Heart left ventricle (tissue), 16 donors: Measurements from ENCODE around the gene F2R. TPM values are rescaled to one million over a fixed set of nuclear protein-coding genes. Genes with fewer than 3 reads are reported as not detected.

Experiments
- ATAC-seq, 4 donors: fragments of 200-7000 bp; cut with Tn5 transposase; one replicate each; pipeline ENCODE4 v1.9.1; 2020 to 2022; ENCODE audit warnings: moderate library complexity in 4 of 4, mild to moderate bottlenecking in 3 of 4, moderate number of reproducible peaks in 1 of 4
- DNase-seq, 5 donors: peaks; one replicate each; pipeline ENCODE4 v3.0.0-alpha.2; 2020
- H3K27ac ChIP-seq, 12 donors: fragments of 200-600 bp; sonication (generic) in 4 of 12; one replicate each; pipeline versions ENCODE4 v1.5.0 to v1.8.0; 2016 to 2022; ENCODE audit warnings: mild to moderate bottlenecking in 2 of 12
- H3K27me3 ChIP-seq, 9 donors: fragments of 200-600 bp; sonication (generic) in 2 of 9; one replicate each; pipeline versions ENCODE4 v1.5.1 to v1.8.0; 2016 to 2022; ENCODE audit warnings: mild to moderate bottlenecking in 3 of 9
- H3K36me3 ChIP-seq, 9 donors: fragments of 200-600 bp; sonication (generic) in 2 of 9; one replicate each; pipeline versions ENCODE4 v1.5.0 to v1.8.0; 2018 to 2022; ENCODE audit warnings: mild to moderate bottlenecking in 2 of 9
- H3K4me1 ChIP-seq, 12 donors: fragments of 200-600 bp; sonication (generic) in 4 of 12; one replicate each; pipeline versions ENCODE4 v1.5.0 to v1.8.0; 2016 to 2022; ENCODE audit warnings: mild to moderate bottlenecking in 3 of 12
- H3K4me3 ChIP-seq, 12 donors: fragments of 200-600 bp; sonication (generic) in 4 of 12; one replicate each; pipeline versions ENCODE4 v1.5.0 to v1.8.0; 2017 to 2022; ENCODE audit warnings: mild to moderate bottlenecking in 9 of 12, moderate library complexity in 4 of 12
- H3K9me3 ChIP-seq, 12 donors: fragments of 200-600 bp; sonication (generic) in 4 of 12; one replicate each; pipeline versions ENCODE4 v1.5.0 to v1.8.0; 2016 to 2022; ENCODE audit warnings: mild to moderate bottlenecking in 1 of 12
- POLR2A ChIP-seq, 2 donors: fragments of 450-650 bp; IDR thresholded peaks; one replicate each; pipeline ENCODE4 v1.6.1; 2017; ENCODE audit warnings: antibody characterized with exemption in 2 of 2, mild to moderate bottlenecking in 2 of 2, moderate library complexity in 2 of 2
- WGBS, 4 donors: extraction: QIAGEN DNeasy Blood & Tissue Kit in 2 of 4; methylation state at CpG; one replicate each; pipeline versions ENCODE4 v1.1.5 to v1.1.7; 2013 to 2018; 5-methylcytosine and 5-hydroxymethylcytosine counted together
- intact Hi-C, 10 donors: fragments of 100-400 bp; cut with DNase I; formaldehyde crosslinking; loops; one replicate each; pipeline versions ENCODE4 v1.11.1 to v1.14.2; 2022
- polyA plus RNA-seq, 2 donors: library from polyadenylated mRNA; stranded (reverse); fragments of 200-250 nt; gene quantifications; one replicate each; pipeline ENCODE4 v1.2.3, GENCODE V29; 2013
- total RNA-seq, 9 donors: library from RNA; depleted of rRNA in 2 of 9; stranded (reverse); fragments of >200 nt in 2 of 9; fragmentation: NEBNext Ultra II Directional in 3 of 9; extraction: Animal tissue kit (Norgen Biotek cat#: 25700) in 3 of 9; gene quantifications; one replicate each; pipeline versions ENCODE4 v1.1.0 to v1.2.4, GENCODE V29; 2016 to 2023
- TF ChIP-seq, protein P1 (sequence below), 12 donors: fragments of 200-600 bp; sonication (generic) in 4 of 12; IDR thresholded peaks; one replicate each; pipeline versions ENCODE4 v1.5.0 to v1.8.0; 2018 to 2022; ENCODE audit warnings: antibody characterized with exemption in 12 of 12, mild to moderate bottlenecking in 5 of 12
- donor health status: ischemic (EF 13 %, LVEDD 7.1; RV severe dilation, severe dysfunction).
- donor health status: healthy with polysubstance abuse.
- donor health status: DM: no; HTN: yes; CAD: no.
- donor health status: DM: no; HTN: no; CAD: no.
- donor health status: ischemic (EF 25% LVEDD 6.9; RV normal size, moderate dysfunction).
- donor health status: ischemic (EF 25% LVEDD 5.7; RV mildly dilated, moderate dysfunction).
- donor health status: healthy.
- donor health status: DM: yes; HTN: yes; CAD: no.
- donor health status: ischemic (EF 35%, LVEDD 5.7; RV mildly dilated, moderate dysfunction).
- donor health status: nonischemic (EF 11% LVEDD 7.7; RV severe dilation, severe dysfunction).
- donor health status: DM: yes; HTN: yes; CAD: no.
- donor health status: PGD.
- donor health status: ischemic (EF 29% LVEDD 5.4; RV normal size, mild dysfunction).
- donor health status: nonischemic (EF 23%, LVEDD 6.1; RV moderate dilation, normal function).

Gene F2R
- total and polyA plus RNA-seq, 11 donors = 2.5 to 28.2 (median 13.6) TPM

DNA sequence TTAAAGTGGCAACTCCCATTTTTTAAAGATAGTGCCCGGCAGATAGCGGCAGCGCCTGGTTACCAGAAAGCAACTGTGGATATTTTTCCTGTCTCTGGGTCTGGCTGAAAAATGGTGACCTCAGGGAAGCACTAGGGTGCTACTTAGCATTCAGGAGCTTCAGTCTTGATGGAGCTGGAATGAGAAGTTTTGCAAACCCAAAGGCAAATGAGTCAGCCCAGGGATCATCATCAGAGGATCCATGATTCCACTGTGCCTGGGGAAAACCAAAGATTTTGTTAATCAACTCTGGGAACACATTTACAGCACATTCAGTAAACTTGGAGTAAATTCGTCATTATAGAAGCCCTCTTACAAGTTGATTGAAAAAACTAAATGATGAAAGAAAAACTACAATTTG is 26.7 kb downstream of the F2R start:
- WGBS, 4 donors = 73 to 81% (median 79%) methylated on average over 4 of the region's 4 CpGs
- H3K4me1 ChIP-seq = peaks cover 0 to 23% (median 2%) of the 10 kb centered on the region in 12 donors
- ATAC-seq = no peak
- H3K9me3 ChIP-seq = no peaks in the 10 kb centered on the region
- DNase-seq = no peak
- no peaks in the 10 kb centered on the region for H3K36me3 ChIP-seq
- H3K27ac ChIP-seq = no peak overlapping the region
- no peak overlapping the region for H3K4me3 ChIP-seq
- intact Hi-C loops = no loop called here
- no peaks in the 10 kb centered on the region for H3K27me3 ChIP-seq
- TF ChIP-seq, protein P1, sequence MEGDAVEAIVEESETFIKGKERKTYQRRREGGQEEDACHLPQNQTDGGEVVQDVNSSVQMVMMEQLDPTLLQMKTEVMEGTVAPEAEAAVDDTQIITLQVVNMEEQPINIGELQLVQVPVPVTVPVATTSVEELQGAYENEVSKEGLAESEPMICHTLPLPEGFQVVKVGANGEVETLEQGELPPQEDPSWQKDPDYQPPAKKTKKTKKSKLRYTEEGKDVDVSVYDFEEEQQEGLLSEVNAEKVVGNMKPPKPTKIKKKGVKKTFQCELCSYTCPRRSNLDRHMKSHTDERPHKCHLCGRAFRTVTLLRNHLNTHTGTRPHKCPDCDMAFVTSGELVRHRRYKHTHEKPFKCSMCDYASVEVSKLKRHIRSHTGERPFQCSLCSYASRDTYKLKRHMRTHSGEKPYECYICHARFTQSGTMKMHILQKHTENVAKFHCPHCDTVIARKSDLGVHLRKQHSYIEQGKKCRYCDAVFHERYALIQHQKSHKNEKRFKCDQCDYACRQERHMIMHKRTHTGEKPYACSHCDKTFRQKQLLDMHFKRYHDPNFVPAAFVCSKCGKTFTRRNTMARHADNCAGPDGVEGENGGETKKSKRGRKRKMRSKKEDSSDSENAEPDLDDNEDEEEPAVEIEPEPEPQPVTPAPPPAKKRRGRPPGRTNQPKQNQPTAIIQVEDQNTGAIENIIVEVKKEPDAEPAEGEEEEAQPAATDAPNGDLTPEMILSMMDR (IDR thresholded peaks at IDR 0.05) = no peak
- TF ChIP-seq POLR2A (IDR thresholded peaks at IDR 0.05) = no peak

DNA sequence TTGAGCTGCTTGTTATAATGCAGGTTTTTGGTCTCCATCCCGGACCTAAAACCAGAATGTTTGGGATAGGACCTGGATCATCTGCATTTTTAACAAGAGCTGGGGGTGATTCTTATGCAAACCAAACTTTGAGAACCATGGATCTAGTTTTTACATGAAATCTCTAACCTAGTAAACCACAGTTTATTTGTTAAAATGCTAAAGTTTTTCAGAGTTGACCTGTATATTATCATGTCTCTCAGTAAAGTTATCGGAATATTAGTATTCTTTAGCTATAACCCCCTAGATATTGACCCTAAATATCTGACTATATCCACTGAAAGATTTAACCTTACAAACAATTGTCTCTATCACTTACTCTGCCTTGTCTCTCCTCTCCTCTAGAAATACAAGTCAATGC is 28.7 kb downstream of the F2R start:
- Histone ChIP-seq H3K36me3 (no peaks in the 10 kb centered on the region), H3K4me1 (peaks cover 0 to 2% (median 0%) of the 10 kb centered on the region in 12 donors), H3K9me3 (no peaks in the 10 kb centered on the region), H3K27ac (no peak overlapping the region), H3K27me3 (no peaks in the 10 kb centered on the region), H3K4me3 (no peak overlapping the region)
- intact Hi-C loops = no loop called here
- DNase-seq = no peak
- no peak for ATAC-seq
- no peak for TF ChIP-seq POLR2A (IDR thresholded peaks at IDR 0.05)
- TF ChIP-seq, protein P1 (IDR thresholded peaks at IDR 0.05) = no peak
- 80 to 84% (median 82%) methylated on average over 2 of the region's 2 CpGs for whole genome bisulfite sequencing, 4 donors

DNA sequence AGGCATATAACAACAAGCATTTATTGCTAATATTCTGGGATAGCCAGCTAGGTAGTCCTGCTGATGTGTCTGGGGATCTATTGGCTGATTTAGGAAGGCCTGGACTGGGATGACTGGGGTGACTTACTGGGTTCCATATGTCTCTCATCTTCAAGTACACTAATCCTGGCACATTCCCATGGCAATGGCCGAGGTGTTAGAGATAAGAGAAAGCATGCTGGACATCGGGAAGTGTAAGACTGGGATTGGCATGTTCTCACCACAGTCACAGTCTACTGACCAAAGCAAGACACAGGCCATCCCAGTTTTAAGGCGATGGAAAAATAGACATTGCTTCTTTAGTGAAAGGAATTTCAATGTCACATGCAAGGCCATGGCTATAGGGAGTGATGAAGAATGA is 29.7 kb downstream of the F2R start:
- 37 to 54% (median 51%) methylated on average over 3 of the region's 3 CpGs for WGBS, 4 donors
- DNase-seq (no peak), ATAC-seq (no peak)
- Histone ChIP-seq H3K36me3 (no peaks in the 10 kb centered on the region), H3K4me3 (no peak overlapping the region), H3K4me1 (no peaks in the 10 kb centered on the region), H3K9me3 (no peaks in the 10 kb centered on the region), H3K27me3 (no peaks in the 10 kb centered on the region), H3K27ac (no peak overlapping the region)
- intact Hi-C loops = no loop called here
- TF ChIP-seq, protein P1 (IDR thresholded peaks at IDR 0.05) = no peak
- TF ChIP-seq POLR2A (IDR thresholded peaks at IDR 0.05) = no peak

DNA sequence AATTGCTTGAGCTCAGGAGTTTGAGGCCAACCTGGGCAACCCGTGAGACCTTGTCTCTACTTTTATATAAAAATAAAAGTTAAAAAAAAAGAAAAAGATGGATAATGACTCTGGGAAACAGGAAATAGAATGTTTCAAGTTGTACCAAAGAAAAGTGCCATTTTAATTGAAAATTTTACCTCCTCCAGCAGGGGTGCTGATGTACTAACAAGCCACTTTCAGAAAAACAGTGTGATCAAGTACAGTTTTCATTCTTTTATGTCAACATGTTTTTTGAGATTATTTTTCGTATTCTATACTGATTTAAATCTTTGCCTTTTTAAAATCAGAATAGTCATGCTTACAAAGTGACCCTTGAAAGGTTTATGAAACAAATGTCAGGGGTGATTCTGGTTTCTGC is 30.8 kb downstream of the F2R start:
- H3K9me3 ChIP-seq = no peaks in the 10 kb centered on the region
- no peaks in the 10 kb centered on the region for H3K27me3 ChIP-seq
- intact Hi-C loops = no loop called here
- no peaks in the 10 kb centered on the region for H3K36me3 ChIP-seq
- H3K27ac ChIP-seq = no peak overlapping the region
- ATAC-seq = no peak
- 86 to 93% (median 90%) methylated on average over 2 of the region's 2 CpGs for WGBS, 4 donors
- DNase-seq = no peak
- no peaks in the 10 kb centered on the region for H3K4me1 ChIP-seq
- TF ChIP-seq, protein P1 (IDR thresholded peaks at IDR 0.05) = no peak
- TF ChIP-seq POLR2A (IDR thresholded peaks at IDR 0.05) = no peak
- H3K4me3 ChIP-seq = no peak overlapping the region
